ENCODE measurements around the gene ZKSCAN1.

The ZKSCAN1 gene

DNA sequence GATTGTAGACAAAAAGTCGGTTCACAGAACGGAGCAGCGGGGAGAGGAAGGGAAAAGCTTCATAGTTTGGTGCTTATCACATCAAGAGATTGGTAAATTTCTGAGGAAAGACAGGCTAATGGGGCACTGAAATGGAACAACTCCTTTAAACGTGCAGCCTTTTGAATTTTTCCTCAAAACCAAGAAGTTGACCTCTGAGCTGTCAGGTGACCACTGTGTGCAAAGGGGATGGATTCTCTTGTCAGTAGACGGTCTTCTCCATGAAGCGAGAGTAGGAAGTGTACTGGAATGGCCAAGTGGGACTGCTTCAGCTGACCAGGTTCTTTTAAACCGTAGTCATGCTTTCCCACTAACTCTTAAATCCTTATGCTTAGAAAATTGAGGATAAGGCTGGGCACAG is 22.9 kb downstream of the ZKSCAN1 start:
- no peak for DNase-seq (ENCODE audit: low spot score)

DNA sequence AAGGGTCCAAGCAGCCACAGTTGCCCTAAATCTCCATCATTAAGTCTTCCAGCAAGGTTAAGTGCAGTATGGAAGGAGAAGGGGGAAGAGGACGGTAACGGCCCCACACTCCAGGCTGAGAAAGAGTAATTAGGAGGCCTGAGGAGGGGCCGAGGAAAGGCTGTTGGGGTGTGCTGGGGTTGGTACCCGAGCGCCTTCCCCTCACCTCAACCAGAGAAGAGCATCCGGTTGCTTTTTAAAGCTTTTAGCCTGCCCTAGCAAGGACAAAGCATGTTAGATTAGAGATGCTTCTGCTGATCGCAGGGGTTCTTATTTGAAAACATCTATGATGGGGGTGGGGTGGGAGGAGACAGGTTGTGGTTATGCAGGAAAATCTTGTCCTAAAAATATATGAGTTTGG is 25.2 kb downstream of the ZKSCAN1 start:
- DNase-seq (ENCODE audit: low spot score), result no peak

DNA sequence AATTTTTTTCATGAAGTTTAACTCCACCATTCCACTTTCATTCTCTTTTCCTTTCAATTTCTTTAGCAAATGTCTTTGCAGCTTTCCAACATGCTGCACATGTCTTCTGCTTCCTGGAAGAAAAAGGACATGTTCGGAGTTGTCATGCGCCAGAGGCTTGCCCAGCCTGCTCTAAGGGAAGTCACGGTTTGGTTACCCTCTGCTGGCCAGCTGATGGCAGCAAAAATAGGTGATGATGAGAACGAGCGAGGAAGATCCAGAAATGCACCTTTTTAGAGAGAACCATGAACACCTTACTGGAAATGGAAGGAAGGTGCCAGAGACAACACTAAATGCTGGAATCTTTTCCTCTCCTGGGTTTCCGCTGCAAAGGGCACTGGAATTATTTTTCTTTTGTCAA is 29.3 kb downstream of the ZKSCAN1 start:
- DNase-seq (ENCODE audit: low spot score), result peak; percentile 32

DNA sequence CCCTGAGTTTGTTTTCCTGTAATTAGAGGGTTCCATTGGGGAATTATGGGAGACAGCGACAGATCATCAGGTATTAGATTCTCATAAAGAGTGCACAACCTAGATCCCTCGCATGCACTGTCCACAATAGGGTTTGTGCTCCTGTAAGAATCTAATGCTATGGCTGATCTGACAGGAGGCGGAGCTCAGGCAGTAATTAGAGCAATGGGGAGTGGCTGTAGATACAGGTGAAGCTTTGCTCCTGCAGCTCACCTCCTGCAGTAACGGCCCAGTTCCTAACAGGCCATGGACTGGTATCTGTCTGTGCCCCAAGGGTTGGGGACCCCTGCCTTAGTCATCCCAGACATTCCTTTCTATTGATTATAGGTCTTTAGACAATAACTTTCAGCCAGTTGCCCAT is 33.3 kb downstream of the ZKSCAN1 start:
- no peak for DNase-seq (ENCODE audit: low spot score)

DNA sequence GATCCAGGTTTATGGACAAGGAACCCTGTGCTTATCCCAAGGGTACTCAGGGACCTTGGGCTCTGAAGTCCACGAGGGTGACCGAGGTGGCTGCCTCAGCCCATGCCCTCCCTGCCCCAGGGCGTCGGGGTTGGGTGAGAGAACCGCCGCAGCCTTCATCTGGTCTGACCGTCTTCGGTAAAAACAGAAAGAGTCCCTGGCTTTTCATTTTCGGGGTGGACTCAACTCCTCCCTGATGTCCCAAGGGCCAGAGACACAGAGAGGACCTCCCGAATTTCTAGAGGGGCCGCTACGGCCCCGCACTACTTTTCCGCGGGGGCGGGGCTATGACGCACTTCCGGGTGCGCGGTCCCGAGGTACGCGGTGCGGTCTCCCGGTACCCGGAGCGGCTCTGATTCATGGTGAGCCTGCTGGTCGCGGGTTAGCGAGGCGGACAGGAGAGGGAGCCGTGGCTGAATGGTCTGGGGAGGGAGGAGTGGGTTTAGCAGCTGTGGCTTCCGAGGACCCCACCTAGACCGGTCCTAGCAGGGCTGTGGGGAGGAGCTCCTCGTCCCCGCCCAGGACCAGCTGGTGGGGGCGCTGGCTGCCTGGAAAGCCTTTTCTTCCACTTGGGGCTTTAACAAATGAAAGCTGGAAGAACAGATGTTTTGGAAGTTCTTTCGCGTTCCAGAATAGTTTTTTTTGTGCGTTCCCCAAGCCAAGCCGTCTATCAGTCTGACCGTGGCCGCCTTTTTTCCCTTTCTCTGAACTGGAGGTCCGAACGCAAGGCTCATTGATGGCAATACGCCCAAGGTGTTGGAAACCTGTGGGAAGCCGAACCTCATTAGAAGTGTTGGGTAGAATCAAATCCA is 34.3 kb downstream of the ZKSCAN1 start, which contains the start of gene ZSCAN21:
Gene ZSCAN21 (plus strand): TSS at position 334 of the 851 bp plus-strand sequence. CDS start 7,233 bp downstream, outside the sequence.
- peak; percentile 87 for DNase-seq (ENCODE audit: low spot score)

DNA sequence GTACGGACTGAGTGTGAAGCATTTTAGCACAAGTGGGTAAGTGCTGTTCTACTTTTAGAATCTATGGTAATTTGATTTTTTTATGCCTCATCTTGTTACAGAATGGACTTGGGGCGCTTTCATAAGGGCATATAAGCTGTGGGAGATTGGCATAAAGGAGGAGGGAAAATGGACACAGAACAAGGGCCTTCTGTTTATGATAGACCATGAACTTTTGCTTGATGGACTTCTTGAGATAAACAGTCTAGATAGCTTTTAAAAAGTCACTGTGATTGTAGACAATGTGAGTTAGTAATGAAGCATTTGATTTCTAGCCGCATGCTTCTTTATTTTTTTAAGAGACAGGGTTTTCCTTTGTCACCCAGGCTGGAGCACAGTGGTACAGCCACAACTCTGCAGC is 36.2 kb downstream of the ZKSCAN1 start:
- DNase-seq (ENCODE audit: low spot score), result no peak

DNA sequence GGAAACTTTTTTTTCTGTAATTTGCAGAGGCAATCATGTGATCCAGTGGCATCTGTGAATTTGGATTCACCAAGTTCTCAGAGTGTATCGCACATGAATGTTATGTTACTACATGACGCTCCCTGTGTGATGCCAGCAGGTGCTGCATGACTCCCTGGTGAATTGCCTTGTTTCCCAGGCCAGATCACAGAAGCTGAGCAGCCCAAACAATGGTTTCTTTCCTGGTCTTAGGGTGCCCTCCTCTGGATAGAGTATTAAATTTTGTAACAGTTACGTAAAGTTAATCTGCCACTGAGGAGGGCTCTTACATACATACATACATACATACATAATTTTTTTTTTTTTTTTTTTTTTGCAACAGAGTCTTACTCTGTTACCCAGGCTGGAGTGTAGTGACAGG is 37.8 kb downstream of the ZKSCAN1 start:
- DNase-seq (ENCODE audit: low spot score), result peak; percentile 24

DNA sequence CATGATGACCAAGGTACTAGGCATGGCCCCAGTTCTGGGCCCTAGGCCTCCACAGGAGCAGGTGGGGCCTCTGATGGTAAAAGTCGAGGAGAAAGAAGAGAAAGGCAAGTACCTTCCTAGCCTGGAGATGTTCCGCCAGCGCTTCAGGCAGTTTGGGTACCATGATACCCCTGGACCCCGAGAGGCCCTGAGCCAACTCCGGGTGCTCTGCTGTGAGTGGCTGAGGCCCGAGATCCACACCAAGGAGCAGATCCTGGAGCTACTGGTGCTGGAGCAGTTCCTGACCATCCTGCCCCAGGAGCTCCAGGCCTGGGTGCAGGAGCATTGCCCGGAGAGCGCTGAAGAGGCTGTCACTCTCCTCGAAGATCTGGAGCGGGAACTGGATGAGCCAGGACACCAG is 41.6 kb downstream of the ZKSCAN1 start:
- no peak for DNase-seq (ENCODE audit: low spot score)

DNA sequence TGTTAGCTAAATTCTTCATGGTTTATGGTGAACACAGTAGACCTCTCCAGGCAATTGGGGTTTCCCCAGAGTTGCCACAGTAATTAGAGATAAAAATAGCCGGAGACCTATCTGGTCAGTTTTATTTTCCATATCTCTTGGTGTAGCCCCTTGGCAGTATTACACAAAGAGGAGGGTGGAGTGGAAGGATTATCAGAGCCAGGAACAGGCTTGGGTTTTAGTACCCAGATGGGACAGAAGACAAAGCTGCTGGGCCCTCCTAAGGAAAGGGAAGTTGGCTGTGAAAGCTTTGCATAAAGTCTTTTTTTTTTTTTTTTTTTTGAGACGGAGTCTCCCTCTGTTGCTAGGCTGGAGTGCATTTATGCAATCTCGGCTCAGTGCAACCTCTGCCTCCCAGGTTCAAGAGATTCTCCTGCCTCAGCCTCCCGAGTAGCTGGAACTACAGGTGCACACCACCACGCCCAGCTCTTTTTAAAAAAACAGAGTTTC is 43.9 kb downstream of the ZKSCAN1 start:
- peak; percentile 39 for DNase-seq (ENCODE audit: low spot score)

DNA sequence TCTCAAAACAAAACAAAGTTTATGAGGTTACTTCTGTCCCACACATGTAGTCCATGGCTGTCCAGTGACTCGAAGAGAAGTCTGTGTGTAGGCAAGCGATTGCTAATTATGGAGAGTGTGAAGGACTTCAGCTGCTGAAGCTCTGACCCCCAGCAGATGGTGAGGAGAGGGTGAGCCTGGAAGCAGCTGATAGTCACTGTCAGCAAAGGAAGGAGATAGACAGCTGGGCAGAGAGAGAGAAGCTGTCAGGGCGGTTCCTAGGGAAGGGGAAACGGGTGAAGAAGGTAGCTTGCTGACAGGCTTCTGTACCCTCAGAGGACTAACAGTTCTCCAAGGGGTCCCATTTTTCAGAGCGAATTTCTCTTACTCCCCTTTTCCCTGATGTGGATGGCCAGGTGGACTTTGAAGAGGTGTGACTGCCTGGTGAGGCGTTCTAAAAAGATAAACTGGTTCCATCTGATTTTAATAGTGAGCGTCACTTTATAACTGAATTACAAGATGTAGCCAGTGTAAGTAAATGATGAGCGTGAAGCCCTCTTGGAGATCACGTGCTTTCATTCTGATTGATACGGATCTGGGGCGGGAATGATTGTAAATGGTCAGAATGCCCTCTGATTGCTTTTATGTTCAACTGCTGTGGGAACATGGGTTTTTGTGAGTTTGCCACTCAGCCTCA is 46.3 kb downstream of the ZKSCAN1 start:
- DNase-seq (ENCODE audit: low spot score), result no peak

DNA sequence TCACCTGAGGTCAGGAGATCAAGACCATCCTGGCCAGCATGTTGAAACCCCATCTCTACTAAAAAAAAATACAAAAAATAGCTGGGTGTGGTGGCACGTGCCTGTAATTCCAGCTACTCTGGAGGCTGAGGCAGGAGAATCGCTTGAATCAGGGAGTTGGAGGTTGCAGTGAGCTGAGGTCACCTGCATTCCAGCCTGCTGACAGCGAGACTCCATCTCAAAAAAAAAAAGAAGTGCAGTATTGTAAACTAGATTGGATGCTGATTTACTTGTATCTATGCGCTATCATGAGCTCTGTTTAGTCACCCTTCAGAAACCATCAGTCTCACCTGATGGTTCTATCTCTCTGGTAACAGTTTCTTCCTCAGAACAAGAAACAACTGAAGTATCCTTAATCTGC is 48.0 kb downstream of the ZKSCAN1 start:
- no peak for DNase-seq (ENCODE audit: low spot score)

DNA sequence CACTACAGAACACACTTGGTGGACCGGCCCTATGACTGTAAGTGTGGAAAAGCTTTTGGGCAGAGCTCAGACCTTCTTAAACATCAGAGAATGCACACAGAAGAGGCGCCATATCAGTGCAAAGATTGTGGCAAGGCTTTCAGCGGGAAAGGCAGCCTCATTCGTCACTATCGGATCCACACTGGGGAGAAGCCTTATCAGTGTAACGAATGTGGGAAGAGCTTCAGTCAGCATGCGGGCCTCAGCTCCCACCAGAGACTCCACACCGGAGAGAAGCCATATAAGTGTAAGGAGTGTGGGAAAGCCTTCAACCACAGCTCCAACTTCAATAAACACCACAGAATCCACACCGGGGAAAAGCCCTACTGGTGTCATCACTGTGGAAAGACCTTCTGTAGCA is 48.8 kb downstream of the ZKSCAN1 start:
- no peak for DNase-seq (ENCODE audit: low spot score)

DNA sequence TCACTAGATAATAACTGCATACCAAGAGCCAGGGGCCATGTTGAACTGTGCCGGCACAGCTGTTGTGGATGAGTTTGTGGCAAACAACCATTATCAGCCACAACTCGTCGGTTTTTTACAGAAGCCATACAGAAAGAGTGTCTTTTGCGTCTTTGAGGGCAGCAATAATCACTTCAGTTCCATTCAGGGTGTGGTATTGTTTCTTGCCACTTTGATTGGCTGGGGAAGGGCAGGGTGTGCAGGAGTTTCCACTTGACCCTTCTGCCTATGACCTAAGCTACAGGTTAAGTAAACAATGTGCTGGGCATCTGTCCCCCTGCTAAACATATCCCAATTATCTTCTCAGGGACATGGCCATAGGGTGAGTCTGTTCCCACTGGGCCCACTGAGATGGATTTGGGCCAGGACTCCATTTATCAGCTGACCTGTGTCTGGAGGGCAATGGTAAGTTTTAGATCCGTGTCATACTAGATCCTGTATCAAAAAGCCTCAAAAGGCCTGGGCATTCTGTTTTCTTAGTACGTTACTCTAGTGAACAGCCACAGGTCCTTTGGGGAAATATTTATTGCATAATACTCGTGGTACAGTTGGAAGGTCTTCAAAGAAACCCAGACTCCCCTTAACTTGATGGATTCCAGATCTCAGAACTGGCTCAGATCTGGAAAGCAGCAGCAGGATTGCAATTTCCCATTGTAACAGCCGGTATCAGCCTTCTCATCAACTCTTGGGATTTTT is 50.2 kb downstream of the ZKSCAN1 start:
- DNase-seq (ENCODE audit: low spot score), result no peak

DNA sequence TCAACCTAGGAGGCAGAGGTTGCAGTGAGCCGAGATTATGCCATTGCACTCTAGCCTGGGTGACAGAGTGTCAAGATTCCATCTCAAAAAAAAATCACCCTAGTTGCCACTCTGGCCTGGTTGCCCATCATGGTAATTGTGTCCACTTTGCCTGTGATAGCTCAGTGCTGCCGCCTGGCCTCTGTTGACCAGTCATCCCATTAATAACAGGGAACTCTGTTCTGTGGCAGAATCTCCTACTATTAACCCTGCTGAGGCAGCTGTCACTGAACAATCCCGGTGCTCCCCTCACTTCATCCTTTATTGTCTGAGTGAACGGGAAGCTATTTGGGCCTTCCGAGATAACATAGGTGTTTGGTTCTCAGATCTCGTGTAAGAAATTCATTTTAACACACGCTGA is 51.6 kb downstream of the ZKSCAN1 start:
- no peak for DNase-seq (ENCODE audit: low spot score)

DNA sequence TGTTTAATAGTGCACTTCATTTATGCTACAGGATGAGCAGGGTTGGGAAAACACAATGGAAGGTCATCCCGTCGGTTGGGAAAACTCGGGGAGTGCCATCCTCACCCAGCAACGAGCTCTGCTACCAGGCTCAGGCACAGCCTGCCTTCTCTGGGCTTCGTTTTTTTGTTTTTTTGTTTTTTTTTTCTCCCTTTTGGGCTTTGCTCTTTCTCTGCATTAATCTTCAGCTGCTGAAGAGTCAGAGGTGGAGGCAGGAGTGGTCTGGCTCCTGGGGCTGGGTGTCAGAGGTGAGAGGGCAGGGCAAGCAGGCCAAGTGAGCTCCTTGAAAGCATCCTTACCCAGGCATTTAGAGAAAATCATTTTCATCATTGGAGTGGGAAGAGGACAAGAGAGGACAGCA is 54.6 kb downstream of the ZKSCAN1 start:
- no peak for DNase-seq (ENCODE audit: low spot score)

DNA sequence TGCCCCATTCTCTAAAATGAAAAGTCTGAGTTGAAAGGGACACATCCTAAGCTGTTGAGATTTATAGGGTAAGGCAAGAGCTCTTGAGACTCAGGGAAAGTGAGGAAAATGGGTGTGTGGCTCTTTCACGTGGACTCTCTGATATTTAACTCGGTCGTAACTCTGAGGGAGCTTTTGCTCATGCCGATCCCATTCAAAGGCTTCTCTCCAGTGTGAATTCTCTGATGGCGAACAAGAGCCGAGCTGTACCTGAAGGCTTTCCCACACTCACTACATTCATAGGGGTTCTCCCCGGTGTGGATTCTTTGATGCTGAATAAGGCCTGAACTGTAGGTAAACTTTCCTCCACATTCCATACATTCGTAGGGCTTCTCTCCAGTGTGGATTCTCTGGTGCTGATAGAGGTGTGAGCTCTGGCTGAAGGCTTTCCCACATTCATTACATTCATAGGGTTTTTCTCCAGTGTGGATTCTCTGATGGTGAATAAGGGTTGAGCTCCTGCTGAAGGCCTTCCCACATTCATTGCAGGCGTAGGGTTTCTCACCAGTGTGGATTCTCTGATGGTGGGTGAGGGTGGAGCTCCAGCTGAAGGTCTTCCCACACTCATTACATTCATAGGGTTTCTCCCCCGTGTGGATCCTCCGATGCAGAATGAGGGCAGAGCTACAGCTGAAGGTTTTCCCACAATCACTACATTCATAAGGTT is 55.8 kb downstream of the ZKSCAN1 start:
- no peak for DNase-seq (ENCODE audit: low spot score)

DNA sequence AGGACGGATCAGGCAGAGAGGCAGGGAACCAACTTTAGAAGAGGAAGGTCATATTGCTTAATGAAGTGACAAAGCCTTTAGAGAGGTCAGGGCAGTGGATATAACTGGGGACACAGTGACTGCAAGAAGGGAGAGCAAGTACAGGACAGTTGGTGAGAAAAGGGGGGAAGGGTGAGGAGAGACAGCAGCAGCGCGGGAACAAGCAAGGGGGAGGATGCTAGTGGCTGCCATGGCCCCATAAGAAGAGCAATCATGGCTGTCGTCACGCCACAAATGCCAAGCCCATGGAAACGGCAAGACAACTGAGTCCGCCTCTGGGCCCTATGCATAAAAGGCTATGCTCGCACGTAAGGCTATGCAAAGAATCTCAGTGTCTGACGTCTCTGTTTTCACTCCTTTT is 57.1 kb downstream of the ZKSCAN1 start:
- no peak for DNase-seq (ENCODE audit: low spot score)

DNA sequence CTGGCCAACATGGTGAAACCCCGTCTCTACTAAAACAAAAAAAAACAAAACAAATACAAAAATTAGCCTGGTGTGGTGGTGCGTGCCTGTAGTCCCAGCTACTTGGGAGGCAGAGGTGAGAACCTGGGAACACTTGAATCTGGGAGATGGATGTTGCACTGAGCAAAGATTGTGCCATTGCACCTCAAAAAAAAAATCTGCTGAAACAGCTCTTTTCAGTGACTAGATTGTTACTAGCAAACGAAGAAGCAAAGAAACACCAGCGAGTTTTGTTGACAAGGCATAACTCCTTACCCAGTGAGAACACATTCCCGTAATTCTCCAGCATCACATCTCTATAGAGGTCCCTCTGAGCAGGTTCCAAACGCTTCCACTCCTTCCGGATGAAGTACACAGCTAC is 59.4 kb downstream of the ZKSCAN1 start:
- DNase-seq (ENCODE audit: low spot score), result no peak

DNA sequence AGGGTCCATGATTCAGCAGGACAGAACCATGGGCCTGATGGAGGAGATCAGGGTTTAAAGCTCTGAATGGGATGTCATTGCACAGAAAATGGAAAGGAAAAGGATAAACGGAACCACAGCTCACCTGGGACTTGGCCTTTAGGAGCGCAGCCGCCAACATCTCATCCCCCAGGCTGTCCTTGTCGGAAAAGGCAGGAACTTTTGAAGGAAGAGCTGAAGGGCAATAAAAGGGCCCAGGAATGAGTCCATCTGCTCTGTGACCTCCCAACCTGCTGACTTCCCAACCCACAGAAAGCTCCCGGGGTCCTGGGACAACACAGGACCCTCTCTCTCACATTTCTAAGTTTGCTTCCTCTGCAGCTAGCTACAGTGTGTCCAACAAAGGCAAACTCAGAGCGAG is 60.0 kb downstream of the ZKSCAN1 start:
- no peak for DNase-seq (ENCODE audit: low spot score)

DNA sequence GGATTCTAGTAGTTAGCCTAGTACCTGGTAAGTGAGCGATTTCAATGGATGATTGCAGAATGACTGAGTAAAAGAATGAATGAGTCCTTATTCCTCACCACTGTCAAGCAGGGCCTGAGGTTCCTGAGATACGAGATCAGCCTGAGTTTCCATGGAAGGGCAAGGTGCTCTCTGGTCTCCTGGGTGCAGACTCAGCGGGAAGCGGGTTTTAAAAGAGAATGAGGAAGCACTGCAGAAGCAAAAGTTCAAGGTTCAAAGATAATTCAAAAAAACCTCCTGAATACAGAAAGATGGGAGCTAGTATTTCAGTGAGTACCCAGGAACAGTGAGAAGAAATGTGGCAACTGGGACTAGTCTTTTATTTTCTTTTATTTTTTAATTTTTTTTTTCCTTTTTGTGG is 61.8 kb downstream of the ZKSCAN1 start:
- DNase-seq (ENCODE audit: low spot score), result no peak

DNA sequence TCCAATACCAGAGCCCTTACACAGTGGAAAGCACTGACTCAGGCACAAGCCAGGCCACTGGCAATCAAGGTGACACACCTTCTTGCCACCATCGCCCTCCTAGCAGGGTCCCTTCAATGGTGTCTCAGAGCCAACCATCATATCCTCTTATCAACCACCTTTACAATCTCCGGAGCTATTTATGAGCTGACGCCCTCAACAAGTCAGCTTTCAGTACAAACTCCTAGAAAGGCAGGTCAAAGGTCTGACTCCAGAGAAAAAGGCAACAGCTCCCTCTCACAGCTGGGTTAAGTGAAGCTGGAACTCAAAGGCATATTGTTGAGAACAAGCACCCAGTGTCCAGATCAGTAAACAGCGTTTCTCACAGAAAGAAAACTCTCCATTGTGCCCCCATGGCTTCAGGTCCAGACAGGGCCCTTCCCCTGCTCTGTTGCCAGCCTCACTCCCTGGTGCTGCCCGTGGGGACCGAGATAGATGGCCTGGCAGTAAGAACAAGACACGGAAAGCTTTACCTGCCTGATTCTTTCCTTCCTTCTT is 63.7 kb downstream of the ZKSCAN1 start:
- no peak for DNase-seq (ENCODE audit: low spot score)
